ENCODE data around the gene PLPP7. TPM values are rescaled to one million over a fixed set of nuclear protein-coding genes. Genes with fewer than 3 reads are reported as not detected.

Gene PLPP7
- polyA plus RNA-seq, 1 donor (not counting 4 experiments of a cell fraction or from before 2014, with no cell fraction given): not detected

GRCh38 chr9:131308906-131309529 lies 19.5 kb downstream of the PLPP7 start:
- TF ChIP-seq EZH2 (IDR thresholded peaks at IDR 0.05; ENCODE audit: low read length) (no peak), CTCF (optimal IDR thresholded peaks at IDR 0.05 in 1 of 3, IDR thresholded peaks at IDR 0.05 in 1 of 3, conservative IDR thresholded peaks at IDR 0.05 in 1 of 3; ENCODE audit: extremely low read depth in 1 of 3, insufficient read depth in 2 of 3, low read length in 3 of 3) (no peak)
- Histone ChIP-seq H4K20me1 (ENCODE audit: control insufficient read depth, extremely low read depth, insufficient read depth, low read length) (no peaks in the 10 kb centered on the region), H3K9me3 (ENCODE audit: control insufficient read depth, low read depth, low read length) (no peaks in the 10 kb centered on the region), H3K4me1 (ENCODE audit: control insufficient read depth, extremely low read depth, insufficient read depth, low read length) (no peaks in the 10 kb centered on the region), H3K4me2 (ENCODE audit: control insufficient read depth, extremely low read depth, insufficient read depth, low read depth, low read length) (no peak overlapping the region), H3K27ac (ENCODE audit: control insufficient read depth, insufficient read depth, low read length) (no peak overlapping the region), H3K36me3 (ENCODE audit: control insufficient read depth in 2 of 2, extremely low read depth in 1 of 2, insufficient read depth in 2 of 2, low read length in 2 of 2) (no peaks in the 10 kb centered on the region), H3K9ac (ENCODE audit: control insufficient read depth, extremely low read depth, insufficient read depth, low read length) (no peak overlapping the region), H3K79me2 (ENCODE audit: control insufficient read depth, insufficient read depth, low read length) (no peaks in the 10 kb centered on the region), H3K27me3 (ENCODE audit: control insufficient read depth, extremely low read depth, insufficient read depth, low read length) (peaks cover 3% of the 10 kb centered on the region), H3K4me3 (ENCODE audit: control insufficient read depth in 2 of 3, extremely low read depth in 1 of 3, insufficient read depth in 2 of 3, low read depth in 1 of 3, low read length in 3 of 3) (no peak overlapping the region), H3K9me1 (ENCODE audit: control insufficient read depth, extremely low read depth, insufficient read depth, low read length) (no peaks in the 10 kb centered on the region), H2AFZ (ENCODE audit: control insufficient read depth, low read length) (no peak overlapping the region)
- dilution Hi-C loops (cut with MboI; ENCODE audit: extremely low pct_ligation_motif_present, low sequenced_read_pairs): no loop called here
- FAIRE-seq (no peak), DNase-seq (ENCODE audit: low read depth, low spot score) (no peak)

GRCh38 chr9:131309530-131310276 lies 20.2 kb downstream of the PLPP7 start:
- FAIRE-seq (no peak), DNase-seq (ENCODE audit: low read depth, low spot score) (no peak)
- Histone ChIP-seq H3K4me2 (ENCODE audit: control insufficient read depth, extremely low read depth, insufficient read depth, low read depth, low read length) (no peak overlapping the region), H3K36me3 (ENCODE audit: control insufficient read depth in 2 of 2, extremely low read depth in 1 of 2, insufficient read depth in 2 of 2, low read length in 2 of 2) (no peaks in the 10 kb centered on the region), H3K9ac (ENCODE audit: control insufficient read depth, extremely low read depth, insufficient read depth, low read length) (no peak overlapping the region), H3K27ac (ENCODE audit: control insufficient read depth, insufficient read depth, low read length) (no peak overlapping the region), H2AFZ (ENCODE audit: control insufficient read depth, low read length) (no peak overlapping the region), H3K9me1 (ENCODE audit: control insufficient read depth, extremely low read depth, insufficient read depth, low read length) (no peaks in the 10 kb centered on the region), H3K4me1 (ENCODE audit: control insufficient read depth, extremely low read depth, insufficient read depth, low read length) (no peaks in the 10 kb centered on the region), H3K9me3 (ENCODE audit: control insufficient read depth, low read depth, low read length) (no peaks in the 10 kb centered on the region), H3K27me3 (ENCODE audit: control insufficient read depth, extremely low read depth, insufficient read depth, low read length) (peaks cover 3% of the 10 kb centered on the region), H3K79me2 (ENCODE audit: control insufficient read depth, insufficient read depth, low read length) (no peaks in the 10 kb centered on the region), H3K4me3 (ENCODE audit: control insufficient read depth in 2 of 3, extremely low read depth in 1 of 3, insufficient read depth in 2 of 3, low read depth in 1 of 3, low read length in 3 of 3) (no peak overlapping the region), H4K20me1 (ENCODE audit: control insufficient read depth, extremely low read depth, insufficient read depth, low read length) (no peaks in the 10 kb centered on the region)
- no peak for TF ChIP-seq EZH2 (IDR thresholded peaks at IDR 0.05; ENCODE audit: low read length)
- TF ChIP-seq CTCF (optimal IDR thresholded peaks at IDR 0.05 in 1 of 3, IDR thresholded peaks at IDR 0.05 in 1 of 3, conservative IDR thresholded peaks at IDR 0.05 in 1 of 3; ENCODE audit: extremely low read depth in 1 of 3, insufficient read depth in 2 of 3, low read length in 3 of 3): no peak
- dilution Hi-C loops (cut with MboI; ENCODE audit: extremely low pct_ligation_motif_present, low sequenced_read_pairs): no loop called here

Measured in keratinocyte (primary cell).